OCI-M2 (cell line): ENCODE results near the gene DDX1.
"Not testable (repeated sequence)": the region's sequence is repeated elsewhere in the genome, so short reads cannot be mapped to it uniquely, and the experiment has no call there.

Experiments
- DNase-seq: peaks from one replicate; lab custom pipeline; 2025; ENCODE audit not compliant: unreplicated experiment; lab: John Stamatoyannopoulos, UW

Gene DDX1

GRCh38 chr2:15594291-15595256 is 2.9 kb downstream of the DDX1 start:
- DNase-seq: no peak

GRCh38 chr2:15595342-15595905 is 3.8 kb downstream of the DDX1 start:
- DNase-seq: no peak

- DNase-seq: no peak
Observed at GRCh38 chr2:15595936-15596335, 4.3 kb downstream of the DDX1 start.

- DNase-seq: no peak
Observed at GRCh38 chr2:15596350-15596749, 4.7 kb downstream of the DDX1 start.

- DNase-seq: no peak
Observed at GRCh38 chr2:15596968-15597367, 5.3 kb downstream of the DDX1 start.

GRCh38 chr2:15599994-15600393 is 8.3 kb downstream of the DDX1 start:
- no peak for DNase-seq

GRCh38 chr2:15601681-15602080 is 10.0 kb downstream of the DDX1 start:
- no peak for DNase-seq

GRCh38 chr2:15602393-15602792 is 10.7 kb downstream of the DDX1 start:
- DNase-seq: no peak

- no peak for DNase-seq
Observed at GRCh38 chr2:15603044-15603765, 11.5 kb downstream of the DDX1 start.

GRCh38 chr2:15603948-15604347 is 12.3 kb downstream of the DDX1 start:
- DNase-seq: no peak

- DNase-seq: no peak
Observed at GRCh38 chr2:15605721-15606120, 14.1 kb downstream of the DDX1 start.

GRCh38 chr2:15606481-15607441 is 15.1 kb downstream of the DDX1 start:
- no peak for DNase-seq

- DNase-seq: no peak
Observed at GRCh38 chr2:15607709-15608391, 16.2 kb downstream of the DDX1 start.

- no peak for DNase-seq
Observed at GRCh38 chr2:15608392-15608761, 16.7 kb downstream of the DDX1 start.

GRCh38 chr2:15609341-15610042 is 17.8 kb downstream of the DDX1 start:
- no peak for DNase-seq

GRCh38 chr2:15610430-15610952 is 18.8 kb downstream of the DDX1 start:
- DNase-seq: no peak

GRCh38 chr2:15612101-15612500 is 20.4 kb downstream of the DDX1 start:
- DNase-seq: not testable (repeated sequence)

- DNase-seq: no peak
Observed at GRCh38 chr2:15613736-15614429, 22.2 kb downstream of the DDX1 start.
